ENCODE results near the gene WDR48. TPM values are rescaled to one million over a fixed set of nuclear protein-coding genes. Genes with fewer than 3 reads are reported as not detected.

Gene WDR48
- total RNA-seq, 1 donor from 2014 or later, result 48.9 TPM

- Mint-ChIP-seq H3K9me3 (no peaks in the 10 kb centered on the region), H3K36me3 (ENCODE audit: low read depth) (peaks cover 20% of the 10 kb centered on the region), H3K27me3 (no peaks in the 10 kb centered on the region), H3K4me3 (no peak overlapping the region), H3K4me1 (peaks cover 71% of the 10 kb centered on the region), H3K27ac (no peak overlapping the region)
- DNase-seq, result no peak
- no peak for ATAC-seq (ENCODE audit: low read depth)
- POLR2A ChIA-PET, result interaction anchor here (0.6 to 1.0 kb wide), 2 partner anchors 17 to 172 kb away, joined by 5 to 10 read pairs; no protein-coding TSS in a partner anchor
- no peak for TF ChIP-seq CTCF (IDR thresholded peaks at IDR 0.05)
- intact Hi-C loops (cut with micrococcal nuclease), result no loop called here
- CTCF ChIA-PET, result interaction anchor here (4.1 to 4.2 kb wide), 2 partner anchors 163 to 166 kb away, joined by 26 to 37 read pairs; no protein-coding TSS in a partner anchor
Measured at GRCh38 chr3:39124876-39125840, 73.3 kb downstream of the WDR48 start.

DNA sequence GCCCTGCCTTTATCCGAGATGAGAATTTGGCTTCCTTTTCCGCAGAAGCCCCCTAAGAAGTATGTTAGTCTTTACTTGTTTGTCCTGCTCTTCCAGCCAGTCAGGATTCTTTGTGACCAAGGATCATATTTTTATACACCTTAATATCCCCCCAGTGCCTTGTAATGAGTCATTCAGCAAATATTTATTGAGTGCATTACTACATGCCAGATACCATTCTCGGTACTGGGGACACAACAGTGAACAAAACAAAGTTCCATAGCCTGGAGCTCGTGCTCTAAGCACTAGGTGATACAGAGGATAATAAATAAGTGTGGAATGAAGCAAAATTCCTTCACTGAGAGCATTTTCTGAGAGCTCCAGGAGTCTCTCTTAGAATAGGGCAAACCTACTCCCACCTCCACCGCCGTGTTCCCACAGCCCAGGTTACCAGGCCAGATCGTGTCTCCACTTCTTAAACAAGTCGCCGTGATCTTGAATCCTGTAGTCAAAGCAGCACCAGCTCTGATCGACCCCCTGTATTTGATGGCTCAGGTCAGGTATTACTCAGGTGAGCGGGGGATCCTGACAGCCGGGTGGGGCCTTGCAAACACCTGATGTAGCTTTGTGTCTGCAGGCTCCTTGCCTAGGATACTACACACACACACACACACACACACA, 74.2 kb downstream of the WDR48 start:
- Mint-ChIP-seq H3K27ac (no peak overlapping the region), H3K27me3 (no peaks in the 10 kb centered on the region), H3K4me3 (no peak overlapping the region), H3K36me3 (ENCODE audit: low read depth) (peaks cover 23% of the 10 kb centered on the region), H3K4me1 (peaks cover 64% of the 10 kb centered on the region), H3K9me3 (no peaks in the 10 kb centered on the region)
- no peak for TF ChIP-seq CTCF (IDR thresholded peaks at IDR 0.05)
- CTCF ChIA-PET, result interaction anchor here (0.8 to 4.2 kb wide), 6 partner anchors 21 to 165 kb away, joined by 3 to 37 read pairs (median 4); no protein-coding TSS in a partner anchor
- DNase-seq (no peak), ATAC-seq (ENCODE audit: low read depth) (no peak)
- intact Hi-C loops (cut with micrococcal nuclease), result loop anchor here (1.0 kb wide), 1 partner anchor 162 kb away; no protein-coding TSS in a partner anchor
- POLR2A ChIA-PET, result interaction anchor here (1.7 to 3.6 kb wide), 2 partner anchors 10 to 22 kb away, joined by 4 to 42 read pairs; no protein-coding TSS in a partner anchor

- H3K36me3 Mint-ChIP-seq (ENCODE audit: low read depth), result peaks cover 28% of the 10 kb centered on the region
- ATAC-seq (ENCODE audit: low read depth) (peak; percentile 38), DNase-seq (no peak)
- ChIA-PET CTCF (interaction anchor here (0.8 to 4.2 kb wide), 8 partner anchors 20 to 165 kb away, joined by 3 to 37 read pairs (median 4); no protein-coding TSS in a partner anchor), POLR2A (interaction anchor here (0.7 to 3.6 kb wide), 6 partner anchors 8 to 258 kb away, joined by 3 to 42 read pairs (median 6); no protein-coding TSS in a partner anchor)
- no peaks in the 10 kb centered on the region for H3K9me3 Mint-ChIP-seq
- intact Hi-C loops (cut with micrococcal nuclease), result loop anchor here (1.0 kb wide), 1 partner anchor 162 kb away; no protein-coding TSS in a partner anchor
- H3K4me1 Mint-ChIP-seq, result peaks cover 58% of the 10 kb centered on the region
- H3K27ac Mint-ChIP-seq, result no peak overlapping the region
- TF ChIP-seq CTCF (IDR thresholded peaks at IDR 0.05), result no peak
- no peaks in the 10 kb centered on the region for H3K27me3 Mint-ChIP-seq
- peak overlapping the region; percentile 1 for H3K4me3 Mint-ChIP-seq
Measured at GRCh38 chr3:39126532-39127071, 74.8 kb downstream of the WDR48 start.

- POLR2A ChIA-PET, result interaction anchor here (0.7 to 3.6 kb wide), 8 partner anchors 9 to 257 kb away, joined by 3 to 42 read pairs (median 4); no protein-coding TSS in a partner anchor
Measured at GRCh38 chr3:39127269-39127907, 75.6 kb downstream of the WDR48 start.

More at GRCh38 chr3:39127269-39127907, 75.6 kb downstream of the WDR48 start:
- no peak for TF ChIP-seq CTCF (IDR thresholded peaks at IDR 0.05)
- peaks cover 34% of the 10 kb centered on the region for H3K36me3 Mint-ChIP-seq (ENCODE audit: low read depth)
- CTCF ChIA-PET, result interaction anchor here (0.9 to 4.2 kb wide), 8 partner anchors 19 to 164 kb away, joined by 3 to 37 read pairs (median 4); no protein-coding TSS in a partner anchor
- no peaks in the 10 kb centered on the region for H3K9me3 Mint-ChIP-seq
- H3K27me3 Mint-ChIP-seq, result no peaks in the 10 kb centered on the region
- peaks cover 50% of the 10 kb centered on the region for H3K4me1 Mint-ChIP-seq
- intact Hi-C loops (cut with micrococcal nuclease), result no loop called here
- H3K27ac Mint-ChIP-seq, result peak overlapping the region; percentile 59
- DNase-seq (no peak), ATAC-seq (ENCODE audit: low read depth) (no peak)
- H3K4me3 Mint-ChIP-seq, result peak overlapping the region; percentile 21
